Lower leg skin (tissue), 3 donors: ENCODE data around the gene STAMBPL1.

Experiments used
- CTCF ChIP-seq, 3 donors: fragments of 450-650 bp; IDR thresholded peaks; one replicate each; pipeline ENCODE4 v1.5.1; 2016; ENCODE audit warnings: antibody characterized with exemption in 3 of 3, mild to moderate bottlenecking in 3 of 3, moderate library complexity in 2 of 3
- POLR2A ChIP-seq, 2 donors: fragments of 450-650 bp; IDR thresholded peaks; one replicate each; pipeline ENCODE4 v1.6.1; 2016 to 2017; ENCODE audit warnings: antibody characterized with exemption in 2 of 2, mild to moderate bottlenecking in 1 of 2, moderate library complexity in 1 of 2

GRCh38 chr10:88938938-88939337 lies 58.9 kb downstream of the STAMBPL1 start:
- TF ChIP-seq CTCF (IDR thresholded peaks at IDR 0.05) (no peak), POLR2A (IDR thresholded peaks at IDR 0.05) (no peak)
